ENCODE data around the gene PRAC1. TPM values are rescaled to one million over a fixed set of nuclear protein-coding genes. Genes with fewer than 3 reads are reported as not detected.

The PRAC1 gene
- total RNA-seq, 2 donors from 2014 or later, result not detected

- H3K27ac Mint-ChIP-seq, result no peak overlapping the region
- no peak overlapping the region for H3K4me3 ChIP-seq (ENCODE audit: low read length)
- DNase-seq, result peak; percentile 77
- no peaks in the 10 kb centered on the region for H3K36me3 ChIP-seq (ENCODE audit: control insufficient read depth, insufficient read depth, low read length)
- H3K36me3 Mint-ChIP-seq (ENCODE audit: low read depth), result no peaks in the 10 kb centered on the region
- H3K4me1 ChIP-seq (ENCODE audit: control insufficient read depth, insufficient read depth, low read length), result peaks cover 9% of the 10 kb centered on the region
- H3K4me3 Mint-ChIP-seq, result no peak overlapping the region
- 27 to 33% methylated on average over 9 to 10 of the region's 12 CpGs for WGBS, 2 experiments (ENCODE audit: insufficient coverage in 1 of 2, insufficient read length in 1 of 2)
- H3K27ac ChIP-seq (ENCODE audit: low read depth, low read length), result no peak overlapping the region
- peaks cover 100% of the 10 kb centered on the region for H3K27me3 ChIP-seq (ENCODE audit: control insufficient read depth, insufficient read depth, low read length, poor library complexity, severe bottlenecking)
- H3K9me3 ChIP-seq (ENCODE audit: control insufficient read depth, low read length), result no peaks in the 10 kb centered on the region
- no peaks in the 10 kb centered on the region for H3K9me3 Mint-ChIP-seq
- H3K4me1 Mint-ChIP-seq, result peaks cover 13% of the 10 kb centered on the region
- H3K9ac ChIP-seq (ENCODE audit: extremely low read depth, low read length, poor library complexity, severe bottlenecking), result no peak overlapping the region
- peaks cover 100% of the 10 kb centered on the region for H3K27me3 Mint-ChIP-seq (ENCODE audit: insufficient read depth)
- TF ChIP-seq CTCF (conservative IDR thresholded peaks at IDR 0.05), result no peak
Measured at GRCh38 chr17:48745381-48746275, 23.3 kb upstream of the PRAC1 start.

- Histone ChIP-seq H3K9ac (ENCODE audit: extremely low read depth, low read length, poor library complexity, severe bottlenecking) (no peak overlapping the region), H3K9me3 (ENCODE audit: control insufficient read depth, low read length) (peaks cover 11% of the 10 kb centered on the region), H3K27ac (ENCODE audit: low read depth, low read length) (no peak overlapping the region), H3K4me1 (ENCODE audit: control insufficient read depth, insufficient read depth, low read length) (peaks cover 3% of the 10 kb centered on the region), H3K27me3 (ENCODE audit: control insufficient read depth, insufficient read depth, low read length, poor library complexity, severe bottlenecking) (peaks cover 100% of the 10 kb centered on the region), H3K4me3 (ENCODE audit: low read length) (no peak overlapping the region), H3K36me3 (ENCODE audit: control insufficient read depth, insufficient read depth, low read length) (no peaks in the 10 kb centered on the region)
- no peak for DNase-seq
- TF ChIP-seq CTCF (conservative IDR thresholded peaks at IDR 0.05), result no peak
- Mint-ChIP-seq H3K36me3 (ENCODE audit: low read depth) (no peaks in the 10 kb centered on the region), H3K27me3 (ENCODE audit: insufficient read depth) (peaks cover 100% of the 10 kb centered on the region), H3K9me3 (peaks cover 5% of the 10 kb centered on the region), H3K4me1 (peaks cover 4% of the 10 kb centered on the region), H3K4me3 (no peak overlapping the region), H3K27ac (no peak overlapping the region)
Measured at GRCh38 chr17:48740537-48740936, 18.2 kb upstream of the PRAC1 start.

GRCh38 chr17:48738803-48739526, 16.6 kb upstream of the PRAC1 start:
- peaks cover 5% of the 10 kb centered on the region for H3K9me3 Mint-ChIP-seq
- no peaks in the 10 kb centered on the region for H3K36me3 Mint-ChIP-seq (ENCODE audit: low read depth)
- H3K27me3 Mint-ChIP-seq (ENCODE audit: insufficient read depth), result peaks cover 100% of the 10 kb centered on the region
- Histone ChIP-seq H3K9me3 (ENCODE audit: control insufficient read depth, low read length) (peaks cover 11% of the 10 kb centered on the region), H3K4me1 (ENCODE audit: control insufficient read depth, insufficient read depth, low read length) (peaks cover 3% of the 10 kb centered on the region), H3K36me3 (ENCODE audit: control insufficient read depth, insufficient read depth, low read length) (no peaks in the 10 kb centered on the region), H3K4me3 (ENCODE audit: low read length) (no peak overlapping the region), H3K27ac (ENCODE audit: low read depth, low read length) (no peak overlapping the region), H3K9ac (ENCODE audit: extremely low read depth, low read length, poor library complexity, severe bottlenecking) (no peak overlapping the region), H3K27me3 (ENCODE audit: control insufficient read depth, insufficient read depth, low read length, poor library complexity, severe bottlenecking) (peaks cover 100% of the 10 kb centered on the region)
- no peak overlapping the region for H3K27ac Mint-ChIP-seq
- peaks cover 4% of the 10 kb centered on the region for H3K4me1 Mint-ChIP-seq
- DNase-seq, result peak; percentile 88
- WGBS, 2 experiments (ENCODE audit: insufficient coverage in 1 of 2, insufficient read length in 1 of 2), result 2 to 3% methylated on average over 24 to 37 of the region's 37 CpGs
- TF ChIP-seq CTCF (conservative IDR thresholded peaks at IDR 0.05), result no peak
- H3K4me3 Mint-ChIP-seq, result no peak overlapping the region

Data from endodermal cell (in vitro differentiated cells).